Kasumi-1 (cell line): ENCODE data around the gene C9orf43.
"Not testable (repeated sequence)": the region's sequence is repeated elsewhere in the genome, so short reads cannot be mapped to it uniquely, and the experiment has no call there.

ENCODE experiments used
- DNase-seq, 2 experiments: peaks; one replicate each; lab custom pipeline; 2025; lab: John Stamatoyannopoulos, UW

Gene C9orf43

GRCh38 chr9:113410207-113410864, at the start of gene C9orf43, which contains the start of gene POLE3:
Gene C9orf43, plus strand, starts transcription at chr9:113410747. Its CDS starts 2,747 bp downstream, at chr9:113413494.
Gene POLE3, minus strand, starts transcription at chr9:113410675. Its CDS starts 382 bp downstream, at chr9:113410293.
- peak; percentile 93 to 94 for DNase-seq

GRCh38 chr9:113361304-113362018, 49.1 kb upstream of the C9orf43 start:
- DNase-seq: no peak

GRCh38 chr9:113363336-113363735, 47.2 kb upstream of the C9orf43 start:
- no peak for DNase-seq

- no peak for DNase-seq
These were observed 45.6 kb upstream of the C9orf43 start for GRCh38 chr9:113364951-113365350.

- DNase-seq: not testable (repeated sequence)
These were observed 44.9 kb upstream of the C9orf43 start for GRCh38 chr9:113365652-113366051.

GRCh38 chr9:113368348-113368981, 42.1 kb upstream of the C9orf43 start:
- DNase-seq: no peak

- DNase-seq: no peak
These were observed 41.3 kb upstream of the C9orf43 start for GRCh38 chr9:113368982-113369854.

GRCh38 chr9:113369855-113370140, 40.7 kb upstream of the C9orf43 start:
- no peak for DNase-seq

- no peak for DNase-seq
These were observed 39.7 kb upstream of the C9orf43 start for GRCh38 chr9:113370806-113371325.

GRCh38 chr9:113372059-113372458, 38.5 kb upstream of the C9orf43 start:
- no peak for DNase-seq

- DNase-seq: no peak
These were observed 37.3 kb upstream of the C9orf43 start for GRCh38 chr9:113373256-113373655.

- DNase-seq: no peak
These were observed 36.7 kb upstream of the C9orf43 start for GRCh38 chr9:113373676-113374392.

- no peak for DNase-seq
These were observed 35.2 kb upstream of the C9orf43 start for GRCh38 chr9:113375057-113376023.

GRCh38 chr9:113376634-113377567, 33.6 kb upstream of the C9orf43 start, which contains the start of gene HDHD3:
Gene HDHD3, minus strand, starts transcription at chr9:113376986. Its CDS starts 2,632 bp downstream, at chr9:113374354.
- peak; percentile 71 to 74 for DNase-seq

- DNase-seq: not testable (repeated sequence)
These were observed 31.3 kb upstream of the C9orf43 start for GRCh38 chr9:113379094-113379828.

GRCh38 chr9:113379829-113380210, 30.7 kb upstream of the C9orf43 start:
- DNase-seq: not testable (repeated sequence)

- DNase-seq: no peak
These were observed 29.6 kb upstream of the C9orf43 start for GRCh38 chr9:113380869-113381378.

- not testable (repeated sequence) for DNase-seq
These were observed 29.1 kb upstream of the C9orf43 start for GRCh38 chr9:113381441-113381840.
